WTC11 (cell line): ENCODE measurements around the gene ELOVL1. TPM values are rescaled to one million over a fixed set of nuclear protein-coding genes. Genes with fewer than 3 reads are reported as not detected.
A peak's percentile ranks its signal among the peaks of the same experiment; 100 is the strongest.

ENCODE experiments used
- ARID4B ChIP-seq: sonication (generic); formaldehyde crosslinking; IDR thresholded peaks from 2 replicates; pipeline ENCODE4 v1.8.0; 2023; ENCODE audit warnings: missing genetic modification reagents, mild to moderate bottlenecking, borderline replicate concordance
- ATF1 ChIP-seq: sonication (generic); formaldehyde crosslinking; IDR thresholded peaks from 2 replicates; pipeline ENCODE4 v1.8.1; 2023; ENCODE audit warnings: mild to moderate bottlenecking, moderate library complexity, missing genetic modification reagents
- CBFB ChIP-seq: sonication (generic); formaldehyde crosslinking; IDR thresholded peaks from 2 replicates; pipeline ENCODE4 v1.8.1; 2022; ENCODE audit warnings: mild to moderate bottlenecking, low read depth, missing genetic modification reagents
- CREB1 ChIP-seq: sonication (generic); formaldehyde crosslinking; IDR thresholded peaks from 2 replicates; pipeline ENCODE4 v1.8.0; 2023; ENCODE audit warnings: mild to moderate bottlenecking, missing genetic modification reagents
- CREM ChIP-seq: sonication (generic); formaldehyde crosslinking; IDR thresholded peaks from 2 replicates; pipeline ENCODE4 v1.8.1; 2022; ENCODE audit warnings: mild to moderate bottlenecking, missing genetic modification reagents, moderate library complexity
- ETV6 ChIP-seq: sonication (generic); formaldehyde crosslinking; IDR thresholded peaks from 2 replicates; pipeline ENCODE4 v1.8.1; 2022; ENCODE audit warnings: mild to moderate bottlenecking, missing genetic modification reagents
- FOXJ3 ChIP-seq: sonication (generic); formaldehyde crosslinking; IDR thresholded peaks from 2 replicates; pipeline ENCODE4 v1.9.0; 2021; ENCODE audit warnings: missing genetic modification reagents, mild to moderate bottlenecking, borderline replicate concordance
- GTF2I ChIP-seq: fragments of 250-450 bp; sonication (Bioruptor Pico); conservative IDR thresholded peaks from 2 replicates; pipeline ENCODE4 v1.4.0; 2021; ENCODE audit warnings: mild to moderate bottlenecking
- HMGA2 ChIP-seq: fragments of 250-450 bp; sonication (Bioruptor Pico); IDR thresholded peaks from 2 replicates; pipeline ENCODE4 v1.4.0; 2021; ENCODE audit warnings: mild to moderate bottlenecking, moderate library complexity
- IRF2 ChIP-seq: sonication (generic); formaldehyde crosslinking; IDR thresholded peaks from 2 replicates; pipeline ENCODE4 v1.8.0; 2022; ENCODE audit warnings: low read depth, missing genetic modification reagents, borderline replicate concordance
- NFYB ChIP-seq: sonication (generic); formaldehyde crosslinking; conservative IDR thresholded peaks from 2 replicates; pipeline ENCODE4 v1.8.0; 2022; ENCODE audit warnings: low read depth, missing genetic modification reagents
- NR3C1 ChIP-seq: sonication (generic); formaldehyde crosslinking; conservative IDR thresholded peaks from 2 replicates; pipeline ENCODE4 v1.8.1; 2023; ENCODE audit warnings: low read depth, mild to moderate bottlenecking, missing genetic modification reagents
- RORB ChIP-seq: fragments of 250-450 bp; sonication (Bioruptor Pico); IDR thresholded peaks from 2 replicates; pipeline ENCODE4 v1.9.0; 2021; ENCODE audit warnings: mild to moderate bottlenecking
- SMAD4 ChIP-seq: sonication (generic); formaldehyde crosslinking; IDR thresholded peaks from 2 replicates; pipeline ENCODE4 v1.8.0; 2022; ENCODE audit warnings: mild to moderate bottlenecking, missing genetic modification reagents
- TEAD1 ChIP-seq: sonication (generic); formaldehyde crosslinking; IDR thresholded peaks from 2 replicates; pipeline ENCODE4 v1.8.0; 2022; ENCODE audit warnings: mild to moderate bottlenecking, missing genetic modification reagents
- USF1 ChIP-seq: sonication (generic); formaldehyde crosslinking; IDR thresholded peaks from 2 replicates; pipeline ENCODE4 v1.8.0; 2022; ENCODE audit warnings: mild to moderate bottlenecking, missing genetic modification reagents
- ZMAT4 ChIP-seq: fragments of 250-450 bp; sonication (Bioruptor Pico); IDR thresholded peaks from 2 replicates; pipeline ENCODE4 v1.9.0; 2021; ENCODE audit warnings: mild to moderate bottlenecking
- ZSCAN18 ChIP-seq: fragments of 250-450 bp; sonication (Bioruptor Pico); IDR thresholded peaks from 2 replicates; pipeline ENCODE4 v2.1.2; 2022; ENCODE audit warnings: mild to moderate bottlenecking, moderate library complexity
- total RNA-seq: library from RNA; stranded (reverse); gene quantifications from 3 replicates; pipeline ENCODE4 v1.2.3, GENCODE V29; 2021
- TF ChIP-seq, protein P1 (sequence below): sonication (generic); formaldehyde crosslinking; IDR thresholded peaks from 2 replicates; pipeline ENCODE4 v1.8.0; 2023; ENCODE audit warnings: mild to moderate bottlenecking, missing genetic modification reagents
- TF ChIP-seq, protein P2 (sequence below): sonication (generic); formaldehyde crosslinking; IDR thresholded peaks from 2 replicates; pipeline ENCODE4 v1.8.1; 2023; ENCODE audit warnings: mild to moderate bottlenecking, moderate library complexity, missing genetic modification reagents
- TF ChIP-seq, protein P3 (sequence below): fragments of 250-450 bp; sonication (Bioruptor Pico); conservative IDR thresholded peaks from 2 replicates; pipeline ENCODE4 v1.9.0; 2021; ENCODE audit warnings: mild to moderate bottlenecking
- TF ChIP-seq, protein P4 (sequence below): sonication (generic); formaldehyde crosslinking; IDR thresholded peaks from 2 replicates; pipeline ENCODE4 v1.8.0; 2022; ENCODE audit warnings: mild to moderate bottlenecking, missing genetic modification reagents
- TF ChIP-seq, protein P5 (sequence below): fragments of 250-450 bp; sonication (Bioruptor Pico); IDR thresholded peaks from 2 replicates; pipeline ENCODE4 v1.9.0; 2021; ENCODE audit warnings: moderate library complexity, mild to moderate bottlenecking, inconsistent platforms, borderline replicate concordance

The ELOVL1 gene
- total RNA-seq, 1 experiment from 2014 or later: 26.6 TPM

DNA sequence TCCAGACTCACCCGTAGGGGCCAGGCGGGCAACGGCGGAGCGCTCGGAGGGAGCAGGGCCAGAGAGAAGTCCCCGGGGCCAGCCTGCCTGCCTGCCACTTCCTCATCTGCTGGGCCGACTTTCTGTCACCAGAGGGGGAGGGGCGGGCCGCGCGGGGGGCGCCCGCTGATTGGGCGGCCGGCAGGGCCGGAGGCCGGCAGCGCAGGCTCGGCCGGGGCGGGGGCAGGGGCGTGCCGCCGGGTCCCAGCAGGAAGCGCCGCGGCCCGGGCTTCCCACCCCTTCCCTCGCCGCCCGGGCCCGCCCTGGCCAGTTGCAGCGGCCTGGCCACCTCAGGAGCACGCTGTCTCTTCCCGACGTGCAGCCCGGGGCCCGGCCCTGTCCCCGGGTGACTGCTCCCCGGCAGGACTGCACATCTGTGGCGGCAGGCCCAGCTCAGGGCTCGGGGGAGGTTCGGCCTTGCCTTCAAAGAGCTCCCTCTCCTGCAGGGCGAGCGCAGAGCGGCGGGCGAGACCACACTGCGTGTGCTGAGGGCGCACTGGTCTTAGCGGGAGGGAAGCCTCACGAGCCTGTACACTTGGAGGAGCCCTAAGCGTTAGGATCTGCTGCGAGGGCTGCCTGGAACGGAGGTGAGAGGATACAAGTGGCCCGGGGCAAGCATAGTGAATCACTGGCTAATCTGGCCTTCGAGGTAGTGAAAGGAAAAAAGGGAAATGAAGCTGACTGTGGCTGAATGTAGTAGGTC lies at the start of gene ELOVL1 (continued):
- TF ChIP-seq ARID4B (CRISPR knock-in tag) (peak; percentile 69; the same call in 1 of the 2 replicates), SMAD4 (CRISPR knock-in tag) (no peak), NR3C1 (CRISPR knock-in tag) (no peak), NFYB (CRISPR knock-in tag) (peak; percentile 46), ZMAT4 (no peak), CBFB (no peak), USF1 (no peak; the same call in 1 of the 2 replicates), ATF1 (CRISPR knock-in tag) (no peak), TEAD1 (CRISPR knock-in tag) (peak; percentile 65; the same call in 1 of the 2 replicates), CREM (CRISPR knock-in tag) (0 out of 2 replicates have a peak, but pooled peaks have one; percentile 60), FOXJ3 (CRISPR knock-in tag) (no peak), IRF2 (CRISPR knock-in tag) (no peak), HMGA2 (CRISPR knock-in tag) (no peak), GTF2I (CRISPR knock-in tag) (0 out of 2 replicates have a peak, but pooled peaks have one; percentile 16), ZSCAN18 (no peak), RORB (CRISPR knock-in tag) (no peak), ETV6 (CRISPR knock-in tag) (0 out of 2 replicates have a peak, but pooled peaks have one; percentile 32), CREB1 (no peak)
- TF ChIP-seq, protein P1, sequence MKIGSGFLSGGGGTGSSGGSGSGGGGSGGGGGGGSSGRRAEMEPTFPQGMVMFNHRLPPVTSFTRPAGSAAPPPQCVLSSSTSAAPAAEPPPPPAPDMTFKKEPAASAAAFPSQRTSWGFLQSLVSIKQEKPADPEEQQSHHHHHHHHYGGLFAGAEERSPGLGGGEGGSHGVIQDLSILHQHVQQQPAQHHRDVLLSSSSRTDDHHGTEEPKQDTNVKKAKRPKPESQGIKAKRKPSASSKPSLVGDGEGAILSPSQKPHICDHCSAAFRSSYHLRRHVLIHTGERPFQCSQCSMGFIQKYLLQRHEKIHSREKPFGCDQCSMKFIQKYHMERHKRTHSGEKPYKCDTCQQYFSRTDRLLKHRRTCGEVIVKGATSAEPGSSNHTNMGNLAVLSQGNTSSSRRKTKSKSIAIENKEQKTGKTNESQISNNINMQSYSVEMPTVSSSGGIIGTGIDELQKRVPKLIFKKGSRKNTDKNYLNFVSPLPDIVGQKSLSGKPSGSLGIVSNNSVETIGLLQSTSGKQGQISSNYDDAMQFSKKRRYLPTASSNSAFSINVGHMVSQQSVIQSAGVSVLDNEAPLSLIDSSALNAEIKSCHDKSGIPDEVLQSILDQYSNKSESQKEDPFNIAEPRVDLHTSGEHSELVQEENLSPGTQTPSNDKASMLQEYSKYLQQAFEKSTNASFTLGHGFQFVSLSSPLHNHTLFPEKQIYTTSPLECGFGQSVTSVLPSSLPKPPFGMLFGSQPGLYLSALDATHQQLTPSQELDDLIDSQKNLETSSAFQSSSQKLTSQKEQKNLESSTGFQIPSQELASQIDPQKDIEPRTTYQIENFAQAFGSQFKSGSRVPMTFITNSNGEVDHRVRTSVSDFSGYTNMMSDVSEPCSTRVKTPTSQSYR (CRISPR knock-in tag): peak; percentile 68; the same call in 1 of the 2 replicates
- TF ChIP-seq, protein P2, sequence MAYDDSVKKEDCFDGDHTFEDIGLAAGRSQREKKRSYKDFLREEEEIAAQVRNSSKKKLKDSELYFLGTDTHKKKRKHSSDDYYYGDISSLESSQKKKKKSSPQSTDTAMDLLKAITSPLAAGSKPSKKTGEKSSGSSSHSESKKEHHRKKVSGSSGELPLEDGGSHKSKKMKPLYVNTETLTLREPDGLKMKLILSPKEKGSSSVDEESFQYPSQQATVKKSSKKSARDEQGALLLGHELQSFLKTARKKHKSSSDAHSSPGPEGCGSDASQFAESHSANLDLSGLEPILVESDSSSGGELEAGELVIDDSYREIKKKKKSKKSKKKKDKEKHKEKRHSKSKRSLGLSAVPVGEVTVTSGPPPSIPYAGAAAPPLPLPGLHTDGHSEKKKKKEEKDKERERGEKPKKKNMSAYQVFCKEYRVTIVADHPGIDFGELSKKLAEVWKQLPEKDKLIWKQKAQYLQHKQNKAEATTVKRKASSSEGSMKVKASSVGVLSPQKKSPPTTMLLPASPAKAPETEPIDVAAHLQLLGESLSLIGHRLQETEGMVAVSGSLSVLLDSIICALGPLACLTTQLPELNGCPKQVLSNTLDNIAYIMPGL (CRISPR knock-in tag): peak; percentile 85
- TF ChIP-seq, protein P3, sequence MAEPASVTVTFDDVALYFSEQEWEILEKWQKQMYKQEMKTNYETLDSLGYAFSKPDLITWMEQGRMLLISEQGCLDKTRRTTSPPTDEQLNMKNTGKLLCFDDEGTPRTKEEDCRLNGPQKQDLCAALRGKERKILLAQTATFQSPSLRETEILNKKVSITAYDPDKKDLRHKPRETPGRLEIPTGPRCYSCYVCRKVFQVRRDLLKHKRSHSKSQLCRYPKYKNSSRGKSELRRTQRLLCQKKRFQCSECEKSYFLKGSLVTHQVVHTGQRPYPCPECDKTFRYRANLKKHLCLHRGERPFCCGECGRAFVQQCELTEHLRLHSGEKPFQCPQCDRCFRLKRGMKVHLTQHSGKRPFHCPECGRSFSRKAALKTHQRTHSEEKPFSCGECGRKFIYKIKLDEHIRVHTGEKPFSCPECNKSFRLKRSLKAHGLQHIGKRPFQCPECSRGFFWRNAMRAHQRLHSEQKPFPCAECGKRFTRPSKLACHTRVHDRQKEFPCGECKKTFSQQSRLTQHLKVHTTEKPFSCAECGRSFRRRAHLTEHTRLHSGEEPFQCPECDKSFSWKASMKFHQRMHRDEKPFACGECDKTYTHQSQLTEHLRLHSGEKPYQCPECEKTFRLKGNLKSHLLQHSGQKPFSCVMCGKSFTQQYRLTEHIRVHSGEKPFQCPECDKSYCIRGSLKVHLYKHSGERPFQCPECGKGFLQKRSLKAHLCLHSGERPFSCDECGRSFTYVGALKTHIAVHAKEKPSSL (CRISPR knock-in tag): no peak
- TF ChIP-seq, protein P4, sequence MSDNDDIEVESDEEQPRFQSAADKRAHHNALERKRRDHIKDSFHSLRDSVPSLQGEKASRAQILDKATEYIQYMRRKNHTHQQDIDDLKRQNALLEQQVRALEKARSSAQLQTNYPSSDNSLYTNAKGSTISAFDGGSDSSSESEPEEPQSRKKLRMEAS (CRISPR knock-in tag): peak; percentile 94
- TF ChIP-seq, protein P5, sequence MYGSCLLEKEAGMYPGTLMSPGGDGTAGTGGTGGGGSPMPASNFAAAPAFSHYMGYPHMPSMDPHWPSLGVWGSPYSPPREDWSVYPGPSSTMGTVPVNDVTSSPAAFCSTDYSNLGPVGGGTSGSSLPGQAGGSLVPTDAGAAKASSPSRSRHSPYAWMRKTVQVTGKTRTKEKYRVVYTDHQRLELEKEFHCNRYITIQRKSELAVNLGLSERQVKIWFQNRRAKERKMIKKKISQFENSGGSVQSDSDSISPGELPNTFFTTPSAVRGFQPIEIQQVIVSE: no peak
